ENCODE measurements around the gene MRC1. TPM values are rescaled to one million over a fixed set of nuclear protein-coding genes. Genes with fewer than 3 reads are reported as not detected.

MRC1 gene
- total and polyA plus RNA-seq, 2 of the 8 experiments (the other 6 are each of a cell fraction or from before 2014, with no cell fraction given) = 0.03 to 0.06 TPM

- TF ChIP-seq KDM4A (IDR thresholded peaks at IDR 0.05; ENCODE audit: low read depth, low read length, severe bottlenecking) = no peak
- TF ChIP-seq GABPA (IDR thresholded peaks at IDR 0.05; ENCODE audit: borderline replicate concordance, insufficient read depth, low read length) = no peak
- TF ChIP-seq E2F6 (IDR thresholded peaks at IDR 0.05) = no peak
- no peak for TF ChIP-seq POLR2AphosphoS5 (IDR thresholded peaks at IDR 0.05; ENCODE audit: low read depth, low read length)
Measured at GRCh38 chr10:17921378-17921777, 112.2 kb downstream of the MRC1 start (continued).
